WTC11 (cell line): ENCODE data around the gene ADD1. TPM values are rescaled to one million over a fixed set of nuclear protein-coding genes. Genes with fewer than 3 reads are reported as not detected.
A peak's percentile ranks its signal among the peaks of the same experiment; 100 is the strongest.

Experiments
- ATAC-seq: fragments of 200-7000 bp; cut with Tn5 transposase; 2 replicates; pipeline ENCODE4 v1.10.0; 2021; ENCODE audit warnings: mild to moderate bottlenecking, moderate library complexity
- Bru-seq: library from RNA; stranded (reverse); fragments of 400-500 nt; gene quantifications from one replicate; lab custom pipeline; 2021; lab: Mats Ljungman, UMichigan
- CTCF ChIA-PET: fragments of 300-600 bp; sonication (Branson Sonifier 250); formaldehyde crosslinking; loops from one replicate; lab custom pipeline; 2021; ENCODE audit warnings: antibody characterized with exemption; lab: Charles Lee
- POLR2A ChIA-PET: fragments of 350-600 bp; sonication (Branson Sonifier 250); formaldehyde crosslinking; loops from one replicate; lab custom pipeline; 2021; ENCODE audit warnings: antibody characterized with exemption; lab: Charles Lee
- DNase-seq: peaks from one replicate; pipeline ENCODE4 v3.0.0; 2021; ENCODE audit warnings: low spot score
- H3K27ac Mint-ChIP-seq: 2 replicates; pipeline ENCODE4 v1.8.0; 2021; ENCODE audit warnings: mixed read lengths
- H3K27me3 Mint-ChIP-seq: 2 replicates; pipeline ENCODE4 v1.8.0; 2021; ENCODE audit warnings: low read depth, mild to moderate bottlenecking, moderate library complexity, mixed read lengths
- H3K36me3 Mint-ChIP-seq: 2 replicates; pipeline ENCODE4 v1.8.0; 2021; ENCODE audit warnings: mixed read lengths
- H3K4me1 Mint-ChIP-seq: 2 replicates; pipeline ENCODE4 v1.8.0; 2022; ENCODE audit warnings: mixed read lengths
- H3K4me3 Mint-ChIP-seq: 2 replicates; pipeline ENCODE4 v1.8.0; 2021; ENCODE audit warnings: mild to moderate bottlenecking, moderate library complexity, mixed read lengths
- H3K9me3 Mint-ChIP-seq: 2 replicates; pipeline ENCODE4 v1.8.0; 2021; ENCODE audit warnings: mixed read lengths
- CREB1 ChIP-seq: sonication (generic); formaldehyde crosslinking; IDR thresholded peaks from 2 replicates; pipeline ENCODE4 v1.8.0; 2023; ENCODE audit warnings: mild to moderate bottlenecking, missing genetic modification reagents
- E2F4 ChIP-seq: sonication (generic); formaldehyde crosslinking; IDR thresholded peaks from 2 replicates; pipeline ENCODE4 v1.8.1; 2022; ENCODE audit warnings: low read depth, mild to moderate bottlenecking, moderate library complexity, missing genetic modification reagents, borderline replicate concordance
- E2F5 ChIP-seq: sonication (generic); formaldehyde crosslinking; IDR thresholded peaks from 2 replicates; pipeline ENCODE4 v1.8.1; 2022; ENCODE audit warnings: mild to moderate bottlenecking, moderate library complexity, missing genetic modification reagents
- FOXP1 ChIP-seq: sonication (generic); formaldehyde crosslinking; IDR thresholded peaks from 2 replicates; pipeline ENCODE4 v1.8.0; 2022; ENCODE audit warnings: missing genetic modification reagents, mild to moderate bottlenecking, moderate library complexity, borderline replicate concordance
- GABPB1 ChIP-seq: sonication (generic); formaldehyde crosslinking; IDR thresholded peaks from 2 replicates; pipeline ENCODE4 v1.8.1; 2023; ENCODE audit warnings: mild to moderate bottlenecking, missing genetic modification reagents
- IRF1 ChIP-seq: sonication (generic); formaldehyde crosslinking; IDR thresholded peaks from 2 replicates; pipeline ENCODE4 v1.8.0; 2023; ENCODE audit warnings: missing genetic modification reagents
- KAT7 ChIP-seq: sonication (generic); formaldehyde crosslinking; IDR thresholded peaks from 2 replicates; pipeline ENCODE4 v1.8.1; 2023; ENCODE audit warnings: missing genetic modification reagents, mild to moderate bottlenecking, borderline replicate concordance
- MYBL2 ChIP-seq: sonication (generic); formaldehyde crosslinking; IDR thresholded peaks from 2 replicates; pipeline ENCODE4 v1.8.1; 2023; ENCODE audit warnings: mild to moderate bottlenecking, moderate library complexity, missing genetic modification reagents
- NFYB ChIP-seq: sonication (generic); formaldehyde crosslinking; conservative IDR thresholded peaks from 2 replicates; pipeline ENCODE4 v1.8.0; 2022; ENCODE audit warnings: low read depth, missing genetic modification reagents
- NR2C2 ChIP-seq: sonication (generic); formaldehyde crosslinking; IDR thresholded peaks from 2 replicates; pipeline ENCODE4 v1.8.0; 2022; ENCODE audit warnings: mild to moderate bottlenecking, missing genetic modification reagents
- NR3C1 ChIP-seq: sonication (generic); formaldehyde crosslinking; conservative IDR thresholded peaks from 2 replicates; pipeline ENCODE4 v1.8.1; 2023; ENCODE audit warnings: low read depth, mild to moderate bottlenecking, missing genetic modification reagents
- OVOL2 ChIP-seq: fragments of 250-450 bp; sonication (Bioruptor Pico); IDR thresholded peaks from 2 replicates; pipeline ENCODE4 v1.9.0; 2021; ENCODE audit warnings: mild to moderate bottlenecking, borderline replicate concordance
- SMAD4 ChIP-seq: sonication (generic); formaldehyde crosslinking; IDR thresholded peaks from 2 replicates; pipeline ENCODE4 v1.8.0; 2022; ENCODE audit warnings: mild to moderate bottlenecking, missing genetic modification reagents
- SP1 ChIP-seq: sonication (generic); formaldehyde crosslinking; conservative IDR thresholded peaks from 2 replicates; pipeline ENCODE4 v1.8.1; 2022; ENCODE audit warnings: missing genetic modification reagents
- TCF7 ChIP-seq: sonication (generic); formaldehyde crosslinking; IDR thresholded peaks from 2 replicates; pipeline ENCODE4 v1.8.0; 2022; ENCODE audit warnings: mild to moderate bottlenecking, low read depth, missing genetic modification reagents, moderate library complexity
- TEAD1 ChIP-seq: sonication (generic); formaldehyde crosslinking; IDR thresholded peaks from 2 replicates; pipeline ENCODE4 v1.8.0; 2022; ENCODE audit warnings: mild to moderate bottlenecking, missing genetic modification reagents
- ZMAT4 ChIP-seq: fragments of 250-450 bp; sonication (Bioruptor Pico); IDR thresholded peaks from 2 replicates; pipeline ENCODE4 v1.9.0; 2021; ENCODE audit warnings: mild to moderate bottlenecking
- long read RNA-seq, 3 experiments: library from RNA in 1 of 3; library from capped mRNA in 1 of 3; library from polyadenylated mRNA in 1 of 3; unstranded in 2 of 3; stranded (forward) in 1 of 3; transcript quantifications; one replicate each; pipeline ENCODE4 v2.0.0, GENCODE V29; 2021
- total RNA-seq: library from RNA; stranded (reverse); gene quantifications from 3 replicates; pipeline ENCODE4 v1.2.3, GENCODE V29; 2021
- TF ChIP-seq, protein P1 (sequence below): sonication (generic); formaldehyde crosslinking; IDR thresholded peaks from 2 replicates; pipeline ENCODE4 v1.8.1; 2023; ENCODE audit warnings: mild to moderate bottlenecking, moderate library complexity, missing genetic modification reagents

ADD1 gene, protein sequence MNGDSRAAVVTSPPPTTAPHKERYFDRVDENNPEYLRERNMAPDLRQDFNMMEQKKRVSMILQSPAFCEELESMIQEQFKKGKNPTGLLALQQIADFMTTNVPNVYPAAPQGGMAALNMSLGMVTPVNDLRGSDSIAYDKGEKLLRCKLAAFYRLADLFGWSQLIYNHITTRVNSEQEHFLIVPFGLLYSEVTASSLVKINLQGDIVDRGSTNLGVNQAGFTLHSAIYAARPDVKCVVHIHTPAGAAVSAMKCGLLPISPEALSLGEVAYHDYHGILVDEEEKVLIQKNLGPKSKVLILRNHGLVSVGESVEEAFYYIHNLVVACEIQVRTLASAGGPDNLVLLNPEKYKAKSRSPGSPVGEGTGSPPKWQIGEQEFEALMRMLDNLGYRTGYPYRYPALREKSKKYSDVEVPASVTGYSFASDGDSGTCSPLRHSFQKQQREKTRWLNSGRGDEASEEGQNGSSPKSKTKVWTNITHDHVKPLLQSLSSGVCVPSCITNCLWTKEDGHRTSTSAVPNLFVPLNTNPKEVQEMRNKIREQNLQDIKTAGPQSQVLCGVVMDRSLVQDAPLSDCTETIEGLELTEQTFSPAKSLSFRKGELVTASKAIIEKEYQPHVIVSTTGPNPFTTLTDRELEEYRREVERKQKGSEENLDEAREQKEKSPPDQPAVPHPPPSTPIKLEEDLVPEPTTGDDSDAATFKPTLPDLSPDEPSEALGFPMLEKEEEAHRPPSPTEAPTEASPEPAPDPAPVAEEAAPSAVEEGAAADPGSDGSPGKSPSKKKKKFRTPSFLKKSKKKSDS
- total RNA-seq (164 to 178 TPM (median 167 TPM) in 3 replicates), Bru-seq, nascent RNA (percentile 75 among the genes with signal in this experiment)
- long read RNA-seq, experiment 1, full-length matches to known transcripts: 75 of 911 reads
- long read RNA-seq, experiment 1, partial matches to known transcripts: 111 of 911 reads
- long read RNA-seq, experiment 1, other reads (novel, unspliced or antisense): 725 of 911 reads
- long read RNA-seq, experiment 2, full-length matches to known transcripts: 11 of 120 reads
- long read RNA-seq, experiment 2, partial matches to known transcripts: 58 of 120 reads
- long read RNA-seq, experiment 2, other reads (novel, unspliced or antisense): 51 of 120 reads
- long read RNA-seq, experiment 3, transcript ADD1-206 (14 exons, 3,787 nt): major isoform, 6 of 32 reads
- long read RNA-seq, experiment 3, partial matches to known transcripts: 10 of 32 reads
- long read RNA-seq, experiment 3, other reads (novel, unspliced or antisense): 15 of 32 reads

- Mint-ChIP-seq H3K27me3 (no peaks in the 10 kb centered on the region; the same call in 1 of the 2 replicates), H3K4me3 (peak within 1 kb of the TSS; percentile 91), H3K4me1 (peaks cover 32% of the 10 kb centered on the region), H3K9me3 (peaks cover 6% of the 10 kb centered on the region), H3K36me3 (peaks cover 9% of the 10 kb centered on the region), H3K27ac (peak within 1 kb of the TSS; percentile 85)
- DNase-seq: peak; percentile 95
- ChIA-PET POLR2A (no interaction called here), CTCF (interaction anchor here (0.5 kb wide), 1 partner anchor 637 kb away, joined by 3 read pairs; no protein-coding TSS in a partner anchor)
- TF ChIP-seq, protein P1, sequence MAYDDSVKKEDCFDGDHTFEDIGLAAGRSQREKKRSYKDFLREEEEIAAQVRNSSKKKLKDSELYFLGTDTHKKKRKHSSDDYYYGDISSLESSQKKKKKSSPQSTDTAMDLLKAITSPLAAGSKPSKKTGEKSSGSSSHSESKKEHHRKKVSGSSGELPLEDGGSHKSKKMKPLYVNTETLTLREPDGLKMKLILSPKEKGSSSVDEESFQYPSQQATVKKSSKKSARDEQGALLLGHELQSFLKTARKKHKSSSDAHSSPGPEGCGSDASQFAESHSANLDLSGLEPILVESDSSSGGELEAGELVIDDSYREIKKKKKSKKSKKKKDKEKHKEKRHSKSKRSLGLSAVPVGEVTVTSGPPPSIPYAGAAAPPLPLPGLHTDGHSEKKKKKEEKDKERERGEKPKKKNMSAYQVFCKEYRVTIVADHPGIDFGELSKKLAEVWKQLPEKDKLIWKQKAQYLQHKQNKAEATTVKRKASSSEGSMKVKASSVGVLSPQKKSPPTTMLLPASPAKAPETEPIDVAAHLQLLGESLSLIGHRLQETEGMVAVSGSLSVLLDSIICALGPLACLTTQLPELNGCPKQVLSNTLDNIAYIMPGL (CRISPR knock-in tag): peak; percentile 54; the same call in 1 of the 2 replicates
- TF ChIP-seq IRF1 (CRISPR knock-in tag) (no peak), E2F4 (0 out of 2 replicates have a peak, but pooled peaks have one; percentile 50), CREB1 (CRISPR knock-in tag) (no peak), GABPB1 (CRISPR knock-in tag) (0 out of 2 replicates have a peak, but pooled peaks have one; percentile 19), OVOL2 (CRISPR knock-in tag) (peak; percentile 55; the same call in 1 of the 2 replicates), NR2C2 (CRISPR knock-in tag) (no peak), SP1 (CRISPR knock-in tag) (peak; percentile 99), ZMAT4 (CRISPR knock-in tag) (0 out of 2 replicates have a peak, but pooled peaks have one; percentile 39), SMAD4 (CRISPR knock-in tag) (no peak), E2F5 (CRISPR knock-in tag) (peak; percentile 44; the same call in 1 of the 2 replicates), MYBL2 (CRISPR knock-in tag) (no peak), TCF7 (no peak), KAT7 (CRISPR knock-in tag) (no peak), FOXP1 (CRISPR knock-in tag) (peak; percentile 70; the same call in 1 of the 2 replicates), TEAD1 (CRISPR knock-in tag) (no peak), NR3C1 (CRISPR knock-in tag) (no peak), NFYB (CRISPR knock-in tag) (peak; percentile 96)
- ATAC-seq: peak; percentile 86
These were observed at the start of gene ADD1 for GRCh38 chr4:2843263-2843940. Gene ADD1 (plus strand): TSS chr4:2843844. CDS start chr4:2875916, 32,072 bp downstream.
